ENCODE measurements around the gene GRHL1.

The GRHL1 gene, protein sequence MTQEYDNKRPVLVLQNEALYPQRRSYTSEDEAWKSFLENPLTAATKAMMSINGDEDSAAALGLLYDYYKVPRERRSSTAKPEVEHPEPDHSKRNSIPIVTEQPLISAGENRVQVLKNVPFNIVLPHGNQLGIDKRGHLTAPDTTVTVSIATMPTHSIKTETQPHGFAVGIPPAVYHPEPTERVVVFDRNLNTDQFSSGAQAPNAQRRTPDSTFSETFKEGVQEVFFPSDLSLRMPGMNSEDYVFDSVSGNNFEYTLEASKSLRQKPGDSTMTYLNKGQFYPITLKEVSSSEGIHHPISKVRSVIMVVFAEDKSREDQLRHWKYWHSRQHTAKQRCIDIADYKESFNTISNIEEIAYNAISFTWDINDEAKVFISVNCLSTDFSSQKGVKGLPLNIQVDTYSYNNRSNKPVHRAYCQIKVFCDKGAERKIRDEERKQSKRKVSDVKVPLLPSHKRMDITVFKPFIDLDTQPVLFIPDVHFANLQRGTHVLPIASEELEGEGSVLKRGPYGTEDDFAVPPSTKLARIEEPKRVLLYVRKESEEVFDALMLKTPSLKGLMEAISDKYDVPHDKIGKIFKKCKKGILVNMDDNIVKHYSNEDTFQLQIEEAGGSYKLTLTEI

DNA sequence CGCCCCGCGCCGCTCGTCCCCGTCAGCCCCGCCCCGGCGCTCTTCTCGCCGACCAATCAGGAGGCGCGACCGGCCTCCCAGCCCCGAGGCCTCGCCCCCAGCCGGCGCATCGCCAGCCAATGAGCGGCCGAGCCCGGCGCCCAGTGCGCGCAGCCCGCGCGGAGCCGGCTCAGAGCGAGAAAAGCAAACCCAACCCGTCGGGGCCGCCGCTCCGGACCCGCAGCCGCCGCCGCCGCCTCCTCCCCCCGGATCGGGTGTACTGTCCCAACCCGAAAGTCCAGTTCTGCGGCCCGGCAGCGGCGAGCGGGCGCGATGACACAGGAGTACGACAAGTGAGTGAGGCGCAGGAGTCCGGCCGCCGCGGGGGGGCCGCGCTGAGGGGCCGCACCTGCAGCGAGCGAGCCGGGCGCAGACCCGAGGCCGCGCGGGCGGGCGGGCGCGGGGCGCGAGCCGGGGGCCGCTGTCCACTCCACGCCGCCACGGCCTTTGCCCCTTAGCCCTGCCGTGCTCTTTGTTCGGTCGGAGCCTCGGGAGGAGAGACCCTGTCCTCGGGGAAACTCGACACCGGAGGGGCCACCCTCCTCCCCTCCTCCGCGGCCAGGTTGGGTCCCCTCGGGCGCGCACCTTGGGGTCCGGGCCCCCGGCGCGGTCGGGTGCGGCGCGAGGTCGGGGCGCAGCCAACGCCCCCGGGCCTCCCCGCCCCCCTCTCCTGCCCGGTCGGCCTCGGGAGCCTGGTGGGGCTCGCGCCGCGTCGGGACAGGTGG is at the start of gene GRHL1:
GRHL1 (plus strand) TSS at position 172 of the 764 bp plus-strand sequence; CDS start at position 313, 141 bp downstream.
- Histone ChIP-seq H3K27ac (ENCODE audit: extremely low read depth, low read depth, low read length) (peak within 1 kb of the TSS; percentile 68; the same call in 1 of the 2 replicates), H3K4me3 (ENCODE audit: low read depth, low read length) (peak within 1 kb of the TSS; percentile 85), H3K36me3 (ENCODE audit: control insufficient read depth in 2 of 2, insufficient read depth in 1 of 2, low read length in 2 of 2) (peaks cover 0 to 5% of the 10 kb centered on the region in 2 experiments; a peak in 2 of 3 replicates), H3K9me3 (ENCODE audit: control insufficient read depth, insufficient read depth, low read depth, low read length) (no peaks in the 10 kb centered on the region), H3K4me1 (ENCODE audit: control insufficient read depth, insufficient read depth, low read length) (peaks cover 16% of the 10 kb centered on the region)
- CTCF ChIA-PET, result interaction anchor here (0.6 kb wide), 1 partner anchor 44 kb away, joined by 3 read pairs; no protein-coding TSS in a partner anchor
- TF ChIP-seq, protein P1, sequence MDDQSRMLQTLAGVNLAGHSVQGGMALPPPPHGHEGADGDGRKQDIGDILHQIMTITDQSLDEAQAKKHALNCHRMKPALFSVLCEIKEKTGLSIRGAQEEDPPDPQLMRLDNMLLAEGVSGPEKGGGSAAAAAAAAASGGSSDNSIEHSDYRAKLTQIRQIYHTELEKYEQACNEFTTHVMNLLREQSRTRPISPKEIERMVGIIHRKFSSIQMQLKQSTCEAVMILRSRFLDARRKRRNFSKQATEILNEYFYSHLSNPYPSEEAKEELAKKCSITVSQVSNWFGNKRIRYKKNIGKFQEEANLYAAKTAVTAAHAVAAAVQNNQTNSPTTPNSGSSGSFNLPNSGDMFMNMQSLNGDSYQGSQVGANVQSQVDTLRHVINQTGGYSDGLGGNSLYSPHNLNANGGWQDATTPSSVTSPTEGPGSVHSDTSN (CRISPR knock-in tag; IDR thresholded peaks at IDR 0.05), result peak; percentile 24; the same call in 1 of the 2 replicates
- TF ChIP-seq, protein P2, sequence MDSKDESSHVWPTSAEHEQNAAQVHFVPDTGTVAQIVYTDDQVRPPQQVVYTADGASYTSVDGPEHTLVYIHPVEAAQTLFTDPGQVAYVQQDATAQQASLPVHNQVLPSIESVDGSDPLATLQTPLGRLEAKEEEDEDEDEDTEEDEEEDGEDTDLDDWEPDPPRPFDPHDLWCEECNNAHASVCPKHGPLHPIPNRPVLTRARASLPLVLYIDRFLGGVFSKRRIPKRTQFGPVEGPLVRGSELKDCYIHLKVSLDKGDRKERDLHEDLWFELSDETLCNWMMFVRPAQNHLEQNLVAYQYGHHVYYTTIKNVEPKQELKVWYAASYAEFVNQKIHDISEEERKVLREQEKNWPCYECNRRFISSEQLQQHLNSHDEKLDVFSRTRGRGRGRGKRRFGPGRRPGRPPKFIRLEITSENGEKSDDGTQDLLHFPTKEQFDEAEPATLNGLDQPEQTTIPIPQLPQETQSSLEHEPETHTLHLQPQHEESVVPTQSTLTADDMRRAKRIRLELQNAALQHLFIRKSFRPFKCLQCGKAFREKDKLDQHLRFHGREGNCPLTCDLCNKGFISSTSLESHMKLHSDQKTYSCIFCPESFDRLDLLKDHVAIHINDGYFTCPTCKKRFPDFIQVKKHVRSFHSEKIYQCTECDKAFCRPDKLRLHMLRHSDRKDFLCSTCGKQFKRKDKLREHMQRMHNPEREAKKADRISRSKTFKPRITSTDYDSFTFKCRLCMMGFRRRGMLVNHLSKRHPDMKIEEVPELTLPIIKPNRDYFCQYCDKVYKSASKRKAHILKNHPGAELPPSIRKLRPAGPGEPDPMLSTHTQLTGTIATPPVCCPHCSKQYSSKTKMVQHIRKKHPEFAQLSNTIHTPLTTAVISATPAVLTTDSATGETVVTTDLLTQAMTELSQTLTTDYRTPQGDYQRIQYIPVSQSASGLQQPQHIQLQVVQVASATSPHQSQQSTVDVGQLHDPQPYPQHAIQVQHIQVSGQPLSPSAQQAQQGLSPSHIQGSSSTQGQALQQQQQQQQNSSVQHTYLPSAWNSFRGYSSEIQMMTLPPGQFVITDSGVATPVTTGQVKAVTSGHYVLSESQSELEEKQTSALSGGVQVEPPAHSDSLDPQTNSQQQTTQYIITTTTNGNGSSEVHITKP (tag by site-specific recombination; IDR thresholded peaks at IDR 0.05), result peak; percentile 40
- no peak for TF ChIP-seq ZNF302 (tag by site-specific recombination; IDR thresholded peaks at IDR 0.05; ENCODE audit: low read depth)
- TF ChIP-seq, protein P3, sequence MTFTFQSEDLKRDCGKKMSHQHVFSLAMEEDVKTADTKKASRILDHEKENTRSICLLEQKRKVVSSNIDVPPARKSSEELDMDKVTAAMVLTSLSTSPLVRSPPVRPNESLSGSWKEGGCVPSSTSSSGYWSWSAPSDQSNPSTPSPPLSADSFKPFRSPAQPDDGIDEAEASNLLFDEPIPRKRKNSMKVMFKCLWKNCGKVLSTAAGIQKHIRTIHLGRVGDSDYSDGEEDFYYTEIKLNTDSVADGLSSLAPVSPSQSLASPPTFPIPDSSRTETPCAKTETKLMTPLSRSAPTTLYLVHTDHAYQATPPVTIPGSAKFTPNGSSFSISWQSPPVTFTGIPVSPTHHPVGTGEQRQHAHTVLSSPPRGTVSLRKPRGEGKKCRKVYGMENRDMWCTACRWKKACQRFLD (tag by site-specific recombination; IDR thresholded peaks at IDR 0.05), result no peak
- TF ChIP-seq GLIS1 (tag by site-specific recombination; IDR thresholded peaks at IDR 0.05), result peak; percentile 39; the same call in 1 of the 2 replicates
- TF ChIP-seq ZBTB8A (tag by site-specific recombination; IDR thresholded peaks at IDR 0.05), result peak; percentile 45
- TF ChIP-seq ZNF600 (tag by site-specific recombination; IDR thresholded peaks at IDR 0.05), result peak; percentile 67
- TF ChIP-seq, protein P4, sequence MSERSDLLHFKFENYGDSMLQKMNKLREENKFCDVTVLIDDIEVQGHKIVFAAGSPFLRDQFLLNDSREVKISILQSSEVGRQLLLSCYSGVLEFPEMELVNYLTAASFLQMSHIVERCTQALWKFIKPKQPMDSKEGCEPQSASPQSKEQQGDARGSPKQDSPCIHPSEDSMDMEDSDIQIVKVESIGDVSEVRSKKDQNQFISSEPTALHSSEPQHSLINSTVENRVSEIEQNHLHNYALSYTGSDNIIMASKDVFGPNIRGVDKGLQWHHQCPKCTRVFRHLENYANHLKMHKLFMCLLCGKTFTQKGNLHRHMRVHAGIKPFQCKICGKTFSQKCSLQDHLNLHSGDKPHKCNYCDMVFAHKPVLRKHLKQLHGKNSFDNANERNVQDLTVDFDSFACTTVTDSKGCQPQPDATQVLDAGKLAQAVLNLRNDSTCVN (tag by site-specific recombination; optimal IDR thresholded peaks at IDR 0.05), result peak; percentile 65
- TF ChIP-seq, protein P5, sequence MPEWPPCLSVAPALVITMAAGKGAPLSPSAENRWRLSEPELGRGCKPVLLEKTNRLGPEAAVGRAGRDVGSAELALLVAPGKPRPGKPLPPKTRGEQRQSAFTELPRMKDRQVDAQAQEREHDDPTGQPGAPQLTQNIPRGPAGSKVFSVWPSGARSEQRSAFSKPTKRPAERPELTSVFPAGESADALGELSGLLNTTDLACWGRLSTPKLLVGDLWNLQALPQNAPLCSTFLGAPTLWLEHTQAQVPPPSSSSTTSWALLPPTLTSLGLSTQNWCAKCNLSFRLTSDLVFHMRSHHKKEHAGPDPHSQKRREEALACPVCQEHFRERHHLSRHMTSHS (tag by site-specific recombination; IDR thresholded peaks at IDR 0.05), result no peak
- TF ChIP-seq, protein P6, sequence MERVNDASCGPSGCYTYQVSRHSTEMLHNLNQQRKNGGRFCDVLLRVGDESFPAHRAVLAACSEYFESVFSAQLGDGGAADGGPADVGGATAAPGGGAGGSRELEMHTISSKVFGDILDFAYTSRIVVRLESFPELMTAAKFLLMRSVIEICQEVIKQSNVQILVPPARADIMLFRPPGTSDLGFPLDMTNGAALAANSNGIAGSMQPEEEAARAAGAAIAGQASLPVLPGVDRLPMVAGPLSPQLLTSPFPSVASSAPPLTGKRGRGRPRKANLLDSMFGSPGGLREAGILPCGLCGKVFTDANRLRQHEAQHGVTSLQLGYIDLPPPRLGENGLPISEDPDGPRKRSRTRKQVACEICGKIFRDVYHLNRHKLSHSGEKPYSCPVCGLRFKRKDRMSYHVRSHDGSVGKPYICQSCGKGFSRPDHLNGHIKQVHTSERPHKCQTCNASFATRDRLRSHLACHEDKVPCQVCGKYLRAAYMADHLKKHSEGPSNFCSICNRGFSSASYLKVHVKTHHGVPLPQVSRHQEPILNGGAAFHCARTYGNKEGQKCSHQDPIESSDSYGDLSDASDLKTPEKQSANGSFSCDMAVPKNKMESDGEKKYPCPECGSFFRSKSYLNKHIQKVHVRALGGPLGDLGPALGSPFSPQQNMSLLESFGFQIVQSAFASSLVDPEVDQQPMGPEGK (tag by site-specific recombination; IDR thresholded peaks at IDR 0.05), result peak; percentile 70
- 0 out of 2 replicates have a peak, but pooled peaks have one; percentile 14 for TF ChIP-seq SP2 (tag by site-specific recombination; IDR thresholded peaks at IDR 0.05)
- peak; percentile 71 for TF ChIP-seq ZNF596 (tag by site-specific recombination; IDR thresholded peaks at IDR 0.05)
- POLR2A ChIA-PET, result no interaction called here
